Gastroesophageal sphincter (tissue), 4 donors: ENCODE results near the gene SEZ6L. TPM values are rescaled to one million over a fixed set of nuclear protein-coding genes. Genes with fewer than 3 reads are reported as not detected.

Experiments used
- ATAC-seq: fragments of 150-250 bp; one replicate; pipeline ENCODE4 v1.9.1; 2016; ENCODE audit warnings: mild to moderate bottlenecking, moderate library complexity
- H3K27ac ChIP-seq, 4 donors: fragments of 200-600 bp; sonication (generic) in 3 of 4; 1 replicate in 3 of 4; 2 replicates in 1 of 4; pipeline ENCODE4 v1.5.1; 2016 to 2019
- H3K27me3 ChIP-seq: fragments of 200-600 bp; sonication (generic); one replicate; pipeline ENCODE4 v1.5.1; 2019
- H3K36me3 ChIP-seq, 2 donors: fragments of 200-600 bp; sonication (generic); one replicate each; pipeline ENCODE4 v1.5.1; 2019; ENCODE audit warnings: control low read depth in 1 of 2
- H3K4me1 ChIP-seq, 3 donors: fragments of 200-600 bp; sonication (generic); 1 replicate in 2 of 3; 2 replicates in 1 of 3; pipeline ENCODE4 v1.5.1; 2016 to 2019; ENCODE audit warnings: control low read depth in 2 of 3
- H3K4me3 ChIP-seq, 2 donors: fragments of 200-600 bp; sonication (generic); one replicate each; pipeline ENCODE4 v1.5.1; 2019; ENCODE audit warnings: mild to moderate bottlenecking in 1 of 2, moderate library complexity in 1 of 2
- H3K9me3 ChIP-seq, 3 donors: fragments of 200-600 bp; sonication (generic); one replicate each; pipeline ENCODE4 v1.5.1; 2017 to 2019; ENCODE audit warnings: control low read depth in 2 of 3
- CTCF ChIP-seq, 4 experiments: fragments of 200-600 bp in 2 of 4; fragments of 450-650 bp in 2 of 4; sonication (generic) in 1 of 4; IDR thresholded peaks; one replicate each; pipeline ENCODE4 v1.5.1; 2017 to 2019; ENCODE audit warnings: antibody characterized with exemption in 4 of 4, mild to moderate bottlenecking in 2 of 4, moderate library complexity in 2 of 4
- EP300 ChIP-seq: sonication (generic); formaldehyde crosslinking; IDR thresholded peaks from one replicate; pipeline ENCODE4 v1.6.1; 2017; ENCODE audit warnings: antibody characterized with exemption, mild to moderate bottlenecking
- POLR2A ChIP-seq, 2 donors: fragments of 450-650 bp; IDR thresholded peaks; one replicate each; pipeline ENCODE4 v1.6.1; 2017; ENCODE audit warnings: antibody characterized with exemption in 2 of 2, mild to moderate bottlenecking in 2 of 2, moderate library complexity in 1 of 2
- POLR2AphosphoS5 ChIP-seq: sonication (generic); formaldehyde crosslinking; IDR thresholded peaks from one replicate; pipeline ENCODE4 v1.6.1; 2017; ENCODE audit warnings: antibody characterized with exemption
- WGBS, 2 donors: methylation state at CpG; one replicate each; pipeline ENCODE4 v1.1.5; 2018; ENCODE audit warnings: low coverage in 1 of 2; 5-methylcytosine and 5-hydroxymethylcytosine counted together
- total RNA-seq, 4 donors: library from RNA; depleted of rRNA; stranded (reverse); fragments of >200 nt; gene quantifications; one replicate each; pipeline ENCODE4 v1.1.0, GENCODE V29; 2016

SEZ6L gene
- total RNA-seq, 4 donors from 2014 or later = 0.12 to 0.47 (median 0.28) TPM

GRCh38 chr22:26313291-26313690 lies 144.0 kb downstream of the SEZ6L start:
- Histone ChIP-seq H3K27ac (no peak overlapping the region), H3K4me1 (no peaks in the 10 kb centered on the region), H3K4me3 (no peak overlapping the region), H3K27me3 (peaks cover 75% of the 10 kb centered on the region), H3K9me3 (no peaks in the 10 kb centered on the region), H3K36me3 (no peaks in the 10 kb centered on the region)
- no peak for ATAC-seq
- 55% methylated on average over 4 of the region's 7 CpGs; no CpG with 5 or more reads in 1 of the 2 donors for WGBS, 2 donors
- no peak for TF ChIP-seq CTCF (IDR thresholded peaks at IDR 0.05)
- no peak for TF ChIP-seq POLR2AphosphoS5
- TF ChIP-seq POLR2A (IDR thresholded peaks at IDR 0.05) = no peak

DNA sequence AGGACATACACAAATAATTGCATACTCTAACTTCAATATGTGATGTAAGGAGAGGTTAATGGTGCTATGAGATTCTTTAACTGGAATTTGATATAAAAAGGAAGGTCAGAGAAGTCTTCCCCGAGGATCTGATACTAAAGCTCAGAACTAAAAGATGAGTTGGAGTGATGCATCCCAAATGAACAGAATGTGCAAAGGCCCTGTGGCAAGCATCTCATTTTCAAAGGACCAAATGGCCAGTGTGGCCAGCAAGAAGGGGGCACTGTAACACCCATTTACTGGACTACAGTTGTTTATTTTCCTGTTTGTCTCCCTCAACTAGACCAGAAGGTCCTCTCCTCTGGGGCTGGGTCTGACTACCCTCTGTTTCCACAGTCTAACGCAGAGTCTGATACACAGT lies 144.9 kb downstream of the SEZ6L start:
- Histone ChIP-seq H3K27ac (no peak overlapping the region), H3K9me3 (no peaks in the 10 kb centered on the region), H3K36me3 (no peaks in the 10 kb centered on the region), H3K4me3 (no peak overlapping the region), H3K4me1 (no peaks in the 10 kb centered on the region), H3K27me3 (peaks cover 71% of the 10 kb centered on the region)
- TF ChIP-seq EP300 (no peak), POLR2A (IDR thresholded peaks at IDR 0.05) (no peak), CTCF (IDR thresholded peaks at IDR 0.05) (no peak), POLR2AphosphoS5 (no peak)
- WGBS, 2 donors = 60% methylated on average over 2 of the region's 2 CpGs; no CpG with 5 or more reads in 1 of the 2 donors
- ATAC-seq = no peak

GRCh38 chr22:26314656-26315055 lies 145.4 kb downstream of the SEZ6L start:
- no peak for TF ChIP-seq CTCF (IDR thresholded peaks at IDR 0.05)
- no peak for TF ChIP-seq EP300
- TF ChIP-seq POLR2AphosphoS5 = no peak
- no peak for TF ChIP-seq POLR2A (IDR thresholded peaks at IDR 0.05)
- Histone ChIP-seq H3K4me1 (no peaks in the 10 kb centered on the region), H3K27me3 (peaks cover 66% of the 10 kb centered on the region), H3K27ac (no peak overlapping the region), H3K36me3 (no peaks in the 10 kb centered on the region), H3K9me3 (no peaks in the 10 kb centered on the region), H3K4me3 (no peak overlapping the region)
- 29 to 61% methylated on average over 3 of the region's 6 CpGs for WGBS, 2 donors
- ATAC-seq = no peak

GRCh38 chr22:26316732-26317285 lies 147.5 kb downstream of the SEZ6L start:
- H3K9me3 ChIP-seq = no peaks in the 10 kb centered on the region
- peaks cover 0 to 8% (median 0%) of the 10 kb centered on the region in 3 donors for H3K4me1 ChIP-seq
- H3K27ac ChIP-seq = no peak overlapping the region
- WGBS, 2 donors = 50 to 90% methylated on average over 1 to 2 of the region's 2 CpGs
- peaks cover 44% of the 10 kb centered on the region for H3K27me3 ChIP-seq
- no peak overlapping the region for H3K4me3 ChIP-seq
- no peaks in the 10 kb centered on the region for H3K36me3 ChIP-seq
- ATAC-seq = no peak
- TF ChIP-seq EP300 (no peak), CTCF (IDR thresholded peaks at IDR 0.05) (no peak)

DNA sequence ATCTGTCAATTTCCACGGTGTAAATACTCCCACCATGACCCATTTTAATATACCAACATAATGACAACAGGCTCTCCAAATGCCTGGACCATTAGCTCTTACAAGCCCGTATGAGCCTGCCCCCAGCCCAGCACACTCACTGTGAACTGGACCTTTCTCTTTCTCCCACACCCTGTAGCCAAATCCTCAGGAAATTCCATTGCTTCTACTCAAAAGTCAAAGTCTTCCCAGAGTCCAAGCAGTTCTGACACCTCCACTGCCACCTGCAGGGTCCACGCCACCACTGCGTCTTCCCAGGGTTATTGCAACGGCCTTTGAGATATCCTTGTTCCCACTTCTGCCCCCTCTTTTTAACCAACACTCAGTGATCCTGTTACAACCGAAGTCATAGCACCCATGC lies 149.7 kb downstream of the SEZ6L start:
- no peak for ATAC-seq

More for the DNA sequence above, 149.7 kb downstream of the SEZ6L start:
- 49 to 67% methylated on average over 2 to 6 of the region's 6 CpGs for WGBS, 2 donors
- Histone ChIP-seq H3K27me3 (peaks cover 27% of the 10 kb centered on the region), H3K4me3 (no peak overlapping the region), H3K9me3 (no peaks in the 10 kb centered on the region), H3K27ac (no peak overlapping the region), H3K4me1 (peaks cover 0 to 14% (median 0%) of the 10 kb centered on the region in 3 donors), H3K36me3 (no peaks in the 10 kb centered on the region)
- TF ChIP-seq CTCF (IDR thresholded peaks at IDR 0.05) (no peak), POLR2AphosphoS5 (no peak), EP300 (no peak), POLR2A (IDR thresholded peaks at IDR 0.05) (no peak)
